HG03108 (cell line): Measurements from ENCODE around the gene COL6A2.
"Not testable (repeated sequence)": the region's sequence is repeated elsewhere in the genome, so short reads cannot be mapped to it uniquely, and the experiment has no call there.

Experiments
- ATAC-seq: cut with Tn5 transposase; IDR thresholded peaks from one replicate; pipeline ENCODE4 v1.9.1; 2021; ENCODE audit warnings: moderate library complexity; ENCODE audit not compliant: unreplicated experiment

Gene COL6A2

DNA sequence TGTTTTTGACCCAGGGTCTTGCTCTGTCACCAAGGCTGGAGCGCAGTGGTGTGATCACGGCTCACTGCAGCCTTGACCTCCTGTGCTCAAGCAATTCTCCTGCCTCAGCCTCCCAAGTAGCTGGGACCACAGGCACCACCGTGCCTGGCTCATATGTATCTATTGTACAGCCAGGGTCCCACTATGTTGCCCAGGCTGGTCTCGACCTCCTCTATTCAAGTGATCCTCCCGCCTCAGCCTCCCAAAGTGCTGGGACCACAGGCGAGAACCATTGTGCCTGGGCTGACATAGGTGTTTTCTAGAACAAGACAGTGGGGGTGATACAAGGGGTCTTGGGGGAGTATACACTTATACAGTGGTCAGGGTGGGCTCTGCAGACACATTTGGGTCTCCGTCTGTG is 40.0 kb downstream of the COL6A2 start:
- no peak for ATAC-seq

DNA sequence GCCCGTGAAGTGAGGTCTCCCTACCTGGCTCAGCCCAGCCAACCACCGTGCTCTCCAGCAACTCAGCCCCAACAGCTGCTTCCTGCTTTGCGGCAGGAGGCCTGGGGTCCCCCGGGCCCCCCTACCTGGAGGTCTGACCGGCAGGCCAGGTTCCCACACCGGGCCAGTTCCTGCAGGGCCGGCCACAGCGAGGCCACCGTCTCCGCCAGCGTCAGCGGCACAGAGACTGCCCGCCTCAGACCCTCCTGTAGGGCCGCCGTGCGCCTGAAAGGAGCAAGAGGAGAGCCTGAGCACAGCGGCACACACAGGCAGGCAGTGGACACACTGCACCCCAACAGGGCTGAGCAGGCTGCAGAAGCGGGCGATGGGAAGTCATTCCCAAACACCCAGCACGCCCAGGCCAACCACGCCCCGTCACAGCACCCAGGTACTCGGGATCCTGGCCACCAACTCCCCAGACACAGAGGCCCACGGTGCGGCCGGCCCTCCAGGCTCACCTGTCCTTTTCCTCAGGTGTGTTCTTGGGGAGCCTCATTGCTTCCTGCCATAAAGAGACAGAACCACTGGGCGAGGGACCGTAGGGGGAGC is 40.6 kb downstream of the COL6A2 start:
- no peak for ATAC-seq

DNA sequence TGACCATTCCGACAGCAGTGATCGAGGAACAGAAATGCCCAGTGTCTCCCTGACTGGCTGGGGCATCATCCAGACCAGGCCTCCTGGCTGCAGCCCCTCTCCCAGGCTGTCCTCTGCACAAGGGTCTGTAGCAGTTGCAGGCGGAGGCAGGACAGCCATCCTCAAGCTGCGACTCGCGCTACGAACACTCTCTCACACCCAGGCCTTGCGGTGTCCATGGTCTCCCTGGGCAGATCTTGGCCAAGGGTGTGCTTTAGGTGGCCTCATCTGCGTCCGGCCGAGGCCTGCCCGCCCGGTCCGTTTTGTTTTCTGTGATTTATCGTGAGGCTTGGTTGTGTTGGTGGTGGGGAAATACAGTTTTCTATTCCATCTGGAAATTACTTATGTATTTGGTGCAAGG is 41.8 kb downstream of the COL6A2 start:
- ATAC-seq = no peak

DNA sequence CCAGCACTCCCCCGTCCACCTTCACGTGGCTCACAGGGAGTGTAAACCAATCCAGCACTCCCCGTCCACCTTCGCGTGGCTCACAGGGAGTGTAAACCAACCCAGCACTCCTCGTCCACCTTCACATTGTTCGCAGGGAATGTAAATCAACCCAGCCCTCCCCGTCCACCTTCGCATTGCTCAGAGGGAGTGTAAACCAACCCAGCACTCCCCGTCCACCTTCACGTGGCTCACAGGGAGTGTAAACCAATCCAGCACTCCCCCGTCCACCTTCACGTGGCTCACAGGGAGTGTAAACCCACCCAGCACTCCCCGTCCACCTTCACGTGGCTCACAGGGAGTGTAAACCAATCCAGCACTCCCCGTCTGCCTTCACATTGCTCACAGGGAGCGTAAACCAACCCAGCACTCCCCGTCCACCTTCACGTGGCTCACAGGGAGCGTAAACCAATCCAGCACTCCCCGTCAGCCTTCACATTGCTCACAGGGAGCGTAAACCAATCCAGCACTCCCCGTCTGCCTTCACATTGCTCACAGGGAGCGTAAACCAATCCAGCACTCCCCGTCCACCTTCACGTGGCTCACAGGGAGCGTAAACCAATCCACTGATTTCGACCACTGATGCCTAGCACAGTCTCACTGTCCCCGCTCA is 42.6 kb downstream of the COL6A2 start:
- ATAC-seq = not testable (repeated sequence)

DNA sequence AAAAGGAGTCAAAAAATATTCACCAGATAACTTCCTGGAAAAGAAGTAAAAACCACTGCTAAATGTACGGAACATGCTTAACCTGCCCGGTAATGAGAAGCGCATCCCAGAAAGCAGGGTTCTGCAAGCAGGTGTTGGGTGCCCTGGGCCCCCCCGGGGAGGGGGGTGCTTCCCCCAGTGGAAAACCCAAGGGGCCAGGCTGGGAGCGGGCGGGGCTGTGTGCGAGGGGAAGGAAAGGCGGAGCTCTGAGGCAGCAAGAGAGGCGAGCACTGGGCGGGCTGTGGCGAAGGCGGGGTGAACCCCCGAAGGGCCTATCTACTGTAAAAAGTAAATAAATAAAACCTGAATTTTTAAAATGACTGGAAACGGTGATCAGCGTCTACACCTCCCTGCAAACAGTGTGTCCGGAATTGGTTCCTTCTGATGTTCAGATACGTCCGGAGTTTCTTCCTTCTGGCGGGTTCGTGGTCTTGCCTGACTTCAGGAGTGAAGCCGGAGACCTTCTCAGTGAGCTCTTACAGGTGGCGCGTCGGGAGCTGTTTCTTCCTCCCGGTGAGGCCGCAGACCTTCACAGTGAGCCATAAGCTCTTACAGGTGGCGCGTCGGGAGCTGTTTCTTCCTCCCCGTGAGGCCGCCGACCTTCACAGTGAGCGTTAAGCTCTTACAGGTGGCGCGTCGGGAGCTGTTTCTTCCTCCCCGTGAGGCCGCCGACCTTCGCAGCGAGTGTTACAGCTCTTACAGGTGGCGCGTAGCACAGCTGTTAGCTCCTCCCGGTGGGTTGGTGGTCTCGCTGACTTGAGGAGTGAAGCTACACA is 44.1 kb downstream of the COL6A2 start:
- no peak for ATAC-seq

DNA sequence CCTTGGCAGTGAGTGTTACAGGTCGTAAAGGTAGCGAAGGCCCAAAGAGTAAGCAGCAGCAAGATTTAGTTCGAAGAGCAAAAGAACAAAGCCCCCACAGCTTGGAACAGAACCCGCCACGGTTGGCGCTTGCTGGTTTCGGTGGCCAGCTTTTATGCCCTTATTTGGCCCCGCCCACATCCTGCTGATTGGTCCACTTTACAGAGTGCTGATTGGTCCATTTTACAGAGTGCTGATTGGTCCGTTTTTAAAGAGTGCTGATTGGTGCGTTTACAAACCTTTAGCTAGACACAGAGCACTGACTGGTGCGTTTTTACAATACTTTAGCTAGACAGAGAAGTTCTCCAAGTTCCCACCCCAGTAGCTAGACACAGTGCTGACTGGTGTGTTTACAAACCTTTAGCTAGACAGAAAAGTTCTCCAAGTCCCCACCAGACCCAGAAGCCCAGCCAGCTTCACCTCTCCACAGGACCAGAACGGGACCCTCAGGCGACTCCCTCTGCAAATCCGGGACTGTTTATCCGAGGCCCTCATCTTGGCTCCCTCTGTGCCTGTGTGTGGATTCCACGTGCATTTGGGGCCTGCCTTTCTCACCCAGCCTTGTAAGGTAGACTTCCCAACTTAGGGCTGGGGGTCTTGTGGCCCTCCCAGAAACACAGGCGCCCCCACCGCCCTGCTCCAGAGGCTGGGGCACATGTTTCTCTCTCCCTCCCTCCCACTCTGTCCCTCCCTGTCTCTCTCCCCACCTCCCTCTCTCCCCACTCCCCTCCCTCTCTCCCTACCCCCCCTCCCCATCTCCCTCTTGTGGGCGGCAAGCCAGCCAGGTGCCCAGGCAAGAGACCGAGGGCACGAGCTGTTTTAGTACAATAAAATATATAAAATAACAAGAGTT is 44.9 kb downstream of the COL6A2 start:
- no peak for ATAC-seq

DNA sequence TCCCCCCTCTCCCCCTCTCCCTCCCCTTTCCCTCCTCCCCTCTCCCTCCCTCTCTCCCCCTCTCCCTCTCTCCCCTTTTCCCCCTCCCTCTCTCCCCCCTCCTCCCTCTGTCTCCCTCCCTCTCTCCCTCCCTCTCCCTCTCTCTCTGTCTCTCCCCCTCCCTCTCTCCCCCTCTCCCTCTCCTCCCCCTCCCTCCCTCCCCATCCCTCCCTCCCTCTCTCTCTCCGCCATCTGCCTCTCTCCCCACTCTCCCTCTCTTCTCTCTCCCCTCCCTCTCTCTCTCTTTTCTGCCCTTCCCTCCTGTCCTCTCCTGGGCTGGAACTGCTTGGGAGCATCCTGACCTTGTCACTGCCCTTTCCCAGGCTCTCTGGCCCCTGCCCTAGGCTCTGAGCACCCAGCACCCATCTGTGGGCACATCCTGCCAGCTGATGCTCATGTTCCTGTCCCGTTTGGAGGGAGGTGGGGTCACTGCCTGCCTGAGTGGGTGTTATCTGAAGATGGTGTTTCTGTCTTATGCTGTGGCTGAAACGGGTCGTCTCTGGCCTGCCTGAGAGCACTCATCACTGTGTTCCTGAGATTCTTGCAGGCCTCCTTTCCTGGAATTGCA is 46.7 kb downstream of the COL6A2 start:
- no peak for ATAC-seq

DNA sequence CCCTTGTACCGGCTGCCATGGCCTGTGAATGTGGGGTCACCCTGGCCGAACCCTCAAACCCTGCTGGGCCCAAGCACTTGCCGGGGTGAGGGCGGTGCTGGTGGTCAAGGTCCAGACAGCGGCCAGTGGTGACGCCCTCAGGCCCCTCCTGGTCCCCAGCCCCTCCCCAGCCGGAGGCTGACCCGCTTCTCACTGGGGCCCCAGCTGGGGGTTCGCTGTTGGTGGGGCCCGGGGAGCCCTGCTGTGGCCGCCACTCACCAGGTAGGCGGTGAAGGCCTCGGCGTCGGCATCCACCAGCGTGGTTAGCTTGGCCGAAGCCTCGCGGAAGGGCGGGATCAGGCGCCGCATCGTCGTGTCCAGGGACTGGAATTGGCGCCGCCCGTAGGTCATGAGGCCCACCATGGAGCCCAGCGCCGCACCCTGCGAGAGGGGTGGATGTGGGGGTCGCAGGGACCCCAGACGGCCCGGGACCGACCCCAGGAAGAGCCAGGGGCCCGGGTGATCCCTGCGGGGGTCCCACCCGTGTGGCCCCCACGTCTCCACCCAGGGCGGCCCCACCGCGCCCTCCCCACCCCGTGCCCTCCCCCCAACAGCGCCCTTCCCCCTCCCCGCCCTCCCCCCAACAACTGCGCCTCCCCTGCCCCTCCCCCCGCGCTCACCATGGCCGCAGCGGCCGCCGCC is 47.4 kb downstream of the COL6A2 start:
- no peak for ATAC-seq

DNA sequence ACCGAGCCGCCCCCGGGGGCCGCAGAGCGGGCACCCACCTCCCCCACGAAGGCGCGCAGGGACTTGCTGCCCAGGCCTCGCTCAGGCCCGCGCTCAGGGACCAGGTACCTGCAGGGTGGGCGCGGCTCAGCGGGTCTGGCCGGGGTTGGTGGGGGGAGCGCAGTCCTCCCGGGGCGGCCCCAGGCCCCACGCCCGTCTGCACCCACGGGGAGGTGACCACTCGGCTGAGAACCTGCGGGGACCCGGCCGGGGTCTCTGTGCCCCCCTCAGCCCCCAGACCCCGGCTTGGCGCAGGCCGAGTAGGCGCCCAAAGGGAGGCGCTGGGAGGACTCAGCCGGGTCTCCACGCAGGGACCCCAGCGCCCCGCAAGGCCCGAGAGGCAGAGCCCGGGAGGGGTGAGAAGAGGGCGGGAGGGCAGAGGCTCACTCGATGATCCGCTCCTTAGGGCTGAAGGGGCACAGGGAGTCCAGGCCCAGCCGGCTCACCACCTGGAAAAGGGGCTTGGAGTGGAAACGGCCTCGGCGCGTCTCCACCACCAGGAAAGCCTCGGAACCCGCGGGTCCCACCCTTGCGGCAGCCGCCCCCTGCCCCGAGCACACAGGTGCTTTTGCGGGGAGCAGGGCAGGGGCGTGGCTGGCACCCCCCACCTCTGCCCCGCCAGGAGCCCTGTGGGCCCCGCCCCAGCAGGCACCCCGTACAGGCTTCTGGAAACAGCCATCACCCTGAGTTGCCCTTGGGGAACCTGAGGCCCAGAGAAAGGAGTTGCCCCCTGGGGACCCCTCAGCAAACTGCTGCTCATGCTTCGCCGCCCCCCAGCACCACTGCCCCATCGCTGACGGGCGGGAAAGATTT is 48.2 kb downstream of the COL6A2 start:
- ATAC-seq = no peak

DNA sequence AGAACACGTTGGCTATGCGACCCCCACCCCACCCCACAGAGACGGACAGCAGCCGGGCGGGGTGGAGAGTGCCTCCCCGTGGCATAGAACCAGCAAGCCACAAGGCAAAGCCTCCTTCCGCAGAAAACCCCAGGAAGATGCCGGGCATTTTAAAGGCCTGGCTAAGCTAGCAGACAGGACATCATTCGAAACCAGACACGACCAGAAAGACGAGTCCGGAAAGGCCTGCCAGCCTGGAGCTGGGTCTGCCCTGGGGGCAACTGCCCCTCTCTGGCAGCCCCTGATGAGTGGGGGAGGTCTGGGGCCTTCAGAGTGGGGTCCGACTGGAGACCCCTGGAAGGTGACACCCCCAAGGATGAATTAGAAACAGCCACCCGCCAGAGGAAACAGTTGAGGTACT is 48.9 kb downstream of the COL6A2 start:
- ATAC-seq = no peak

DNA sequence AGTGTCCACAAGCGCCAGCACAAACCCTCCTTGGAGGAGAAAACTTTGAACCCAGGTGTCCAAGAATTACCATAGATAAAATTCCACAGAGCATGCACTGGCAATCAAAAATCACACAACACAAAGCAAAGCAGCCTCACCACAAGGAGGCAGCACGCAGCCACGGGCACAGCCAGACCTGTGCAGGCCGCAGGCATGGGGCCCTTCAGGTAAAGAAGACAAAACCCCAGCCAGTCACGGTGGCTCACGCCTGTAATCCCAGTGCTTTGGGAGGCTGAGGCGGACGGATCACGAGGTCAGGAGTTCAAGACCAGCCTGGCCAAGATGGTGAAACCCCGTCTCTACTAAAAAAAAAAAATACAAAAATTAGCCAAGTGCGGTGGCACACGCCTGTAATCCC is 49.5 kb downstream of the COL6A2 start:
- not testable (repeated sequence) for ATAC-seq

DNA sequence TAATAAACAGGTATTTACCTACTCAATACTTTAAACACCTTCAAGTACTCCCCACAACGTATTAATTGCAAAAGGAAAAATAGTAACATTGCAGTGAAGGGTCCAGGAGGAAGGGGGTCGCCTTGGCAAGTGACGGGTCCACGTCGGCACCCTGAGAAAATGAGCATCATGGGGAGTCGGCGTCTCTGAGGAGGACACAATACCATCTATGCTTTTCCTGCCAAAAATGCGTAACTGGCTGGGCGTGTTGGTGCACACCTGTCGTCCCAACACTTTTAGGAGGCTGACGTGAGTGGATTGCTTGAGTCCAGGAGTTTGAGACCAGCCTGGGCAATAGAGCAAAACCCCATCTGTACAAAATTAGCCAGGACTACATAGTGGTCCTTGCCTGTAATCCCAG is 50.2 kb downstream of the COL6A2 start:
- no peak for ATAC-seq

DNA sequence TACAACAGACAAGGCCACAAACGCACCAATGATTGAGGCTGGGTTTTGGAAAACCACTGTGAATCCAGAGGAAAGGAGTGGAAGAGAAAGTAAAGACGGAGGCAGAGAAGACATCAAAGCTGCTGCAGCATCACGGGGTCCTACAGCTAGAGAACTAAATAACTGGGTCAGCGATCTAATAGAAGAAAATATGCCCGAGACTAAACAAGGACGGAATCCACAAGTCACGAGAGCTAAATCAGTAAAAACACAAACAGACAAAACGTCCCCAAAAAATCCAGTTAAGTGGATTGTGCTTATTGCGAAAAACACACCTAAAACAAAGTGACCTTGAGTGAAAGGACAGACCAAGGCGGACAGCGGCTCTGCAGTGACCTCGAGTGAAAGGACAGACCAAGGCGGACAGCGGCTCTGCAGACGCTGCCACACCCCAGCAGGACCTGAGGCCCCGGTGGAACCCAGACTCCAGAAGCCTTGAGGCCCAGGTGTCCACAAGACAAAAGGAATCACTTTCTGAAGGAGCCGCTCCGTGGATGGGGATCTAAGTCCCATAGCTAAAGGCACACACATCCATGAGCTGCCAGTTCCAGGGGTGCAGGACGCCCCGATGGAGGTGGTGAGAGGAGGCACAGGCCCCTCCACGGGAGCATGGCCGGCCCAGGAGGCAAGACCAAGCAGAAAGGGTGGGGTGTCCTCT is 51.4 kb downstream of the COL6A2 start:
- ATAC-seq = no peak

DNA sequence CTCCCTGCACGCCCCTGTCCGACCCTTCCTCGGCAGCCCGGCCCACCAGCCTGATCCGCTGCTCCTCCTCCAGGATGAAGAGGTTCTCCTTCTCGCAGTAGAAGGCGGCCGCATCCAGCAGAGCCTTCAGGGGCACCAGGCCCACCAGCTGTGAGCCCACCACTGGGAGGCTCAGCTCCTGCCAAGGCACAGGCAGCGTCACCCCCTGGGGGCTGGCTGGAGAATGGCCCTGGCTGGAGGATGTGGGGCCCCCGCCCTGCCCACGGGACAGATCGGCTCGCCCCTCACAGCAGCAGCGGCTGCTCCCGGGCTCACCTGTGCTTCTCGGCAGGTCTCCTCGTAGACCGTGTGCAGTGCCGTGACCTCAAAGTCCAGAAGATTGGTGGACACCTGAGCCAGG is 52.2 kb downstream of the COL6A2 start:
- ATAC-seq = no peak

DNA sequence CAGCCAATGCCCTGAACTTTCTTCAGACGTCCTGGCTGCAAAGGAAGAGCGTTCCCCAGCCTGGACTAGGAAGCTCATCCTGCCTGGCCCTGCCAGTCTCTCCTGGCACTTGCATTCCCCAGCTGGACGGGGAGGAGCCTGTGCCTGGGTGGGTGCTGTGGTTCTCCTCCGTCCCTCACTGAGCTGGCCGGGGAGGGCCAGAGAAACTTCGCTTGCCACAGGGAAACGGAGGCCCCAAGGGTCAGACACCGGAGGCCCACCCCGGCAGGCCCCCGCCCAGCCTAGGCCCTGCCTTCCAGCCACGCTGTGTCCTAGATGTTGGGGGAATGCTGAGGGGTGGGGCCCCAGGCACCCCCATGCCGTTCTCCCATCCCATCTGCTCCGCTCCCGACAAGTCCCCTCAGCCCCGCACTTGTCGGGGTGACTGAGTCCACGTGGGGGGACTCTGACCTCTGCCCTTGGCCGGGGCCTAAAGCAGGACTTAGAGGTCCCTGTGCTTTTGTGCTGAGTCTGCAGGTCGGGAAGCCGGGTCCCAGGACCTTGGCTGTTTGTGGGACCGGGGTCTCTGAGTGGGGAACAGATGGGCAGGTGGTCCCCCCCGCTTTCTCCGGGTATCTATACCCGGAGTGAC is 52.7 kb downstream of the COL6A2 start:
- no peak for ATAC-seq

DNA sequence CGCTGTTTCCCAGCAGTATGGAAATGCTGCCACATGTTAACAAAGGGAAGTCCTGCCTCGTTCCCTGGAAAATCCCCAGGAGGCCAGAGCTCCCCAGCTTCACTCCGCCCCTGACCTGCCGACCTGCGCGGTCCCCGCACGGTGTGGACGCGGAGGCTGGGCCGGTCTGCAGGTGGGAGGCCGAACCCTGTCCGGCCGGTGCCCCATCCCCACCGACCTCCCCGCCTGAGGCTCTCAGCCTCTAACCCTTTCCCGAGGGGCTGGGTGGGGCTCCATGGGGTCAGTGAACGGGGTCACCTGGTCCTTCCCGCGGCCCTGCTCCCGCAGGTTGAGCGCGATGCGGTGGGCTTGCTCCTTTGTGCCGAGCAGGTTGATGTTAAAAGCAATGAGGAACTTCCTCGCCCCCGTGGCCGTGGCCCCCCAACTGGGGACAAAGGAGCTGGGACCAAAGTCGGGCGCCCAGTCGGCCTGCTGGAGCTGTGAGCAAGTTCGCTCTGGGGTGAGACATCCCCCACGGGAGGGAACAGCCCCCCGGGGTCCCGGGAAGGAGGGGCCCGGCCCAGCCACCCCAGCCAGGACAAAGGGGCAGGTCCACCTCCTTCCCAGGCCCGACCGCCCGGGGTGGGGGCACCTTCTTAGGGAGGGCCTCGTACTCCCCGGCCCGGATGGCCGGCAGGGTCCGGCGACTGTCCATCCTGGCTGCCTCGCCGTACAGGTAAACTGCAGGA is 53.5 kb downstream of the COL6A2 start:
- no peak for ATAC-seq
